ENCODE data around the gene NFYC.

- no peak for TF ChIP-seq CTCF (conservative IDR thresholded peaks at IDR 0.05; ENCODE audit: low read depth in 2 of 2)
- no peak for TF ChIP-seq EZH2 (IDR thresholded peaks at IDR 0.05; ENCODE audit: low read depth, unreplicated experiment)
- TF ChIP-seq, protein P1, sequence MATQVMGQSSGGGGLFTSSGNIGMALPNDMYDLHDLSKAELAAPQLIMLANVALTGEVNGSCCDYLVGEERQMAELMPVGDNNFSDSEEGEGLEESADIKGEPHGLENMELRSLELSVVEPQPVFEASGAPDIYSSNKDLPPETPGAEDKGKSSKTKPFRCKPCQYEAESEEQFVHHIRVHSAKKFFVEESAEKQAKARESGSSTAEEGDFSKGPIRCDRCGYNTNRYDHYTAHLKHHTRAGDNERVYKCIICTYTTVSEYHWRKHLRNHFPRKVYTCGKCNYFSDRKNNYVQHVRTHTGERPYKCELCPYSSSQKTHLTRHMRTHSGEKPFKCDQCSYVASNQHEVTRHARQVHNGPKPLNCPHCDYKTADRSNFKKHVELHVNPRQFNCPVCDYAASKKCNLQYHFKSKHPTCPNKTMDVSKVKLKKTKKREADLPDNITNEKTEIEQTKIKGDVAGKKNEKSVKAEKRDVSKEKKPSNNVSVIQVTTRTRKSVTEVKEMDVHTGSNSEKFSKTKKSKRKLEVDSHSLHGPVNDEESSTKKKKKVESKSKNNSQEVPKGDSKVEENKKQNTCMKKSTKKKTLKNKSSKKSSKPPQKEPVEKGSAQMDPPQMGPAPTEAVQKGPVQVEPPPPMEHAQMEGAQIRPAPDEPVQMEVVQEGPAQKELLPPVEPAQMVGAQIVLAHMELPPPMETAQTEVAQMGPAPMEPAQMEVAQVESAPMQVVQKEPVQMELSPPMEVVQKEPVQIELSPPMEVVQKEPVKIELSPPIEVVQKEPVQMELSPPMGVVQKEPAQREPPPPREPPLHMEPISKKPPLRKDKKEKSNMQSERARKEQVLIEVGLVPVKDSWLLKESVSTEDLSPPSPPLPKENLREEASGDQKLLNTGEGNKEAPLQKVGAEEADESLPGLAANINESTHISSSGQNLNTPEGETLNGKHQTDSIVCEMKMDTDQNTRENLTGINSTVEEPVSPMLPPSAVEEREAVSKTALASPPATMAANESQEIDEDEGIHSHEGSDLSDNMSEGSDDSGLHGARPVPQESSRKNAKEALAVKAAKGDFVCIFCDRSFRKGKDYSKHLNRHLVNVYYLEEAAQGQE (IDR thresholded peaks at IDR 0.05; ENCODE audit: unreplicated experiment): no peak
- TF ChIP-seq POLR2AphosphoS5 (IDR thresholded peaks at IDR 0.05; ENCODE audit: low read depth): no peak
- no peak for TF ChIP-seq STAT1 (IDR thresholded peaks at IDR 0.05; ENCODE audit: unreplicated experiment)
Observed at GRCh38 chr1:40703316-40703715, 11.8 kb downstream of the NFYC start.

Measured in GM23338 (cell line).